BJ (cell line): ENCODE data around the gene NFATC1. TPM values are rescaled to one million over a fixed set of nuclear protein-coding genes. Genes with fewer than 3 reads are reported as not detected.

Experiments used
- CTCF ChIA-PET: fragments of 350-600 bp; formaldehyde crosslinking; extraction: SDS; loops from one replicate; lab custom pipeline; 2021; ENCODE audit warnings: antibody characterized with exemption, inconsistent platforms; lab: Yijun Ruan, JAX
- POLR2A ChIA-PET: fragments of 300-600 bp; sonication (Branson Sonifier 250); formaldehyde crosslinking; extraction: SDS; loops from one replicate; lab custom pipeline; 2021; ENCODE audit warnings: antibody characterized with exemption; lab: Charles Lee
- DNase-seq: peaks from one replicate; pipeline ENCODE4 v3.0.0-alpha.2; 2011; ENCODE audit warnings: low read depth
- H3K27me3 ChIP-seq: 2 replicates; pipeline ENCODE4 v1.6.0; 2011; ENCODE audit warnings: low read length; ENCODE audit not compliant: control insufficient read depth, insufficient read depth
- H3K36me3 ChIP-seq: 2 replicates; pipeline ENCODE4 v1.5.1; 2011; ENCODE audit warnings: low read length; ENCODE audit not compliant: control insufficient read depth, insufficient read depth
- H3K4me3 ChIP-seq: 2 replicates; pipeline ENCODE4 v1.5.1; 2011; ENCODE audit warnings: low read depth, mild to moderate bottlenecking, control low read depth, low read length
- polyA plus RNA-seq: library from polyadenylated mRNA; depleted of rRNA; stranded (reverse); fragments of >200 nt; gene quantifications from 2 replicates; pipeline ENCODE4 v1.2.3, GENCODE V29; 2011
- small RNA-seq: library from RNA; depleted of rRNA; stranded (forward); fragments of <200 nt; gene quantifications from one replicate; pipeline ENCODE3, GENCODE V24; 2012; ENCODE audit warnings: low replicate concordance, low read depth; ENCODE audit not compliant: insufficient read length
- TF ChIP-seq, protein P1 (sequence below): IDR thresholded peaks from 2 replicates; pipeline ENCODE4 v1.5.1; 2011; ENCODE audit warnings: low read depth, mild to moderate bottlenecking, control low read depth, inconsistent platforms, low read length, moderate library complexity; ENCODE audit not compliant: insufficient read depth

Gene NFATC1
- polyA plus RNA-seq, 1 experiment: 1.2 TPM

- ChIA-PET POLR2A (no interaction called here), CTCF (interaction anchor here (3.0 kb wide), 1 partner anchor 9 kb away, joined by 9 read pairs; no protein-coding TSS in a partner anchor)
- H3K4me3 ChIP-seq: no peak overlapping the region
- H3K36me3 ChIP-seq: no peaks in the 10 kb centered on the region
- TF ChIP-seq, protein P1, sequence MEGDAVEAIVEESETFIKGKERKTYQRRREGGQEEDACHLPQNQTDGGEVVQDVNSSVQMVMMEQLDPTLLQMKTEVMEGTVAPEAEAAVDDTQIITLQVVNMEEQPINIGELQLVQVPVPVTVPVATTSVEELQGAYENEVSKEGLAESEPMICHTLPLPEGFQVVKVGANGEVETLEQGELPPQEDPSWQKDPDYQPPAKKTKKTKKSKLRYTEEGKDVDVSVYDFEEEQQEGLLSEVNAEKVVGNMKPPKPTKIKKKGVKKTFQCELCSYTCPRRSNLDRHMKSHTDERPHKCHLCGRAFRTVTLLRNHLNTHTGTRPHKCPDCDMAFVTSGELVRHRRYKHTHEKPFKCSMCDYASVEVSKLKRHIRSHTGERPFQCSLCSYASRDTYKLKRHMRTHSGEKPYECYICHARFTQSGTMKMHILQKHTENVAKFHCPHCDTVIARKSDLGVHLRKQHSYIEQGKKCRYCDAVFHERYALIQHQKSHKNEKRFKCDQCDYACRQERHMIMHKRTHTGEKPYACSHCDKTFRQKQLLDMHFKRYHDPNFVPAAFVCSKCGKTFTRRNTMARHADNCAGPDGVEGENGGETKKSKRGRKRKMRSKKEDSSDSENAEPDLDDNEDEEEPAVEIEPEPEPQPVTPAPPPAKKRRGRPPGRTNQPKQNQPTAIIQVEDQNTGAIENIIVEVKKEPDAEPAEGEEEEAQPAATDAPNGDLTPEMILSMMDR: no peak
- DNase-seq: no peak
- H3K27me3 ChIP-seq: peaks cover 2% of the 10 kb centered on the region
These were observed 181.1 kb downstream of the NFATC1 start for GRCh38 chr18:79576686-79577351.

- ChIA-PET CTCF (interaction anchor here (3.0 kb wide), 1 partner anchor 10 kb away, joined by 9 read pairs; no protein-coding TSS in a partner anchor), POLR2A (no interaction called here)
- TF ChIP-seq, protein P1: no peak
- DNase-seq: no peak
- H3K36me3 ChIP-seq: no peaks in the 10 kb centered on the region
- no peak overlapping the region for H3K4me3 ChIP-seq
- peaks cover 2% of the 10 kb centered on the region for H3K27me3 ChIP-seq
These were observed 182.0 kb downstream of the NFATC1 start for GRCh38 chr18:79577451-79578395.

DNA sequence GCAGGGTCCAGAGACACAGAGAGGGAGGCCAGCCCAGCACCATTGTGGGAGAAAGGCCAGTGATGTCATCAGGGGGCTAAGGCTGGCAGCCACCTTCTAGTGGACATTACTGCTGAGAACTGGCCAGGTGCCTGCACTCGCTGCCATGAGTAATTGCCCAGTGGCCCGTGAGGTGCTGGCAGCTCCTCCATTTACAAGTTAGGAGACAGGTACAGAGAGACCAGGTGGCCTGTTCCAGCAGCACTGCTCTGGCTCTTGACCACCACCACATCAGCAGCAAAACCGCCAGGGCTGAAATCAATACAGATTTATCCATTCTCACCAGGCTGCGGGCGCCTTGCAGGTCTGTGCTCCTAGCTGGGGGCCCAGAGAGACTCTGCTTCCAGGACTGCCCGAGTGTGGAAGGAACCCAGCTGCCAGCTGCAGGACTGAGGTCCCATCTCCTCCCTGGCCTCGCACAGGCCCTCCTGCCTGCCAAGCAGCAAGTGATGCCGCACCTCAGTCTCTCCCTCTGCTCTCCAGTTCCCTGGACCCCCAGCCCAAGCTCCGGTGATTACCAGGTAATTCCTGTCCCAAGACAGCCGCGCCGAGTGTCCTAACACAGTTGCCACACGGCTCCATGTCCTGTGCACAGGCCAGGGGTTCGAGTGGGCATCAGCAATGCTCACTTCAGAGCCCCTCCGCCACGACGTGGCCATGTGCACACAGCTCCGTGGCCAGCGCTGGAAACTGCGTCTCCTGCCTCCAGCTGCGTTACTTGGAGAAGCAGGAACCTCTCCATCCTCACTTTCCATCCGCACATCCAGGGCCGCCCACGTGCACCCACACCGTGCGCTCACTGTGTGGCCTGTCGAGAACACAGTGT, 182.9 kb downstream of the NFATC1 start:
- ChIA-PET CTCF (interaction anchor here (3.0 kb wide), 1 partner anchor 11 kb away, joined by 9 read pairs; no protein-coding TSS in a partner anchor), POLR2A (no interaction called here)
- H3K36me3 ChIP-seq: no peaks in the 10 kb centered on the region
- peaks cover 2% of the 10 kb centered on the region for H3K27me3 ChIP-seq
- TF ChIP-seq, protein P1: no peak
- DNase-seq: no peak
- no peak overlapping the region for H3K4me3 ChIP-seq

Small RNAs within 50 kb of the gene (small RNA-seq; reads per million reads assigned to genes)
- gene AC018445.2: not detected
